Upper lobe of left lung (tissue), 4 donors: ENCODE measurements around the gene MEF2C.

Source experiments
- CTCF ChIP-seq, 6 experiments: fragments of 450-650 bp in 4 of 6; fragments of 200-600 bp in 2 of 6; sonication (generic) in 2 of 6; IDR thresholded peaks; one replicate each; pipeline ENCODE4 v1.5.1; 2016 to 2019; ENCODE audit warnings: antibody characterized with exemption in 6 of 6
- POLR2A ChIP-seq, 4 donors: fragments of 450-650 bp; IDR thresholded peaks; one replicate each; pipeline ENCODE4 v1.5.1; 2016 to 2017; ENCODE audit warnings: antibody characterized with exemption in 4 of 4, mild to moderate bottlenecking in 2 of 4
- POLR2AphosphoS5 ChIP-seq, 2 donors: sonication (generic); formaldehyde crosslinking; IDR thresholded peaks; one replicate each; pipeline ENCODE4 v1.5.1; 2017; ENCODE audit warnings: antibody characterized with exemption in 2 of 2

GRCh38 chr5:88780736-88781135, 102.2 kb downstream of the MEF2C start:
- TF ChIP-seq POLR2A (IDR thresholded peaks at IDR 0.05), result no peak
- TF ChIP-seq CTCF (IDR thresholded peaks at IDR 0.05), result no peak
- TF ChIP-seq POLR2AphosphoS5 (IDR thresholded peaks at IDR 0.05), result no peak
